ENCODE results near the gene GPR37.

GPR37 gene, protein sequence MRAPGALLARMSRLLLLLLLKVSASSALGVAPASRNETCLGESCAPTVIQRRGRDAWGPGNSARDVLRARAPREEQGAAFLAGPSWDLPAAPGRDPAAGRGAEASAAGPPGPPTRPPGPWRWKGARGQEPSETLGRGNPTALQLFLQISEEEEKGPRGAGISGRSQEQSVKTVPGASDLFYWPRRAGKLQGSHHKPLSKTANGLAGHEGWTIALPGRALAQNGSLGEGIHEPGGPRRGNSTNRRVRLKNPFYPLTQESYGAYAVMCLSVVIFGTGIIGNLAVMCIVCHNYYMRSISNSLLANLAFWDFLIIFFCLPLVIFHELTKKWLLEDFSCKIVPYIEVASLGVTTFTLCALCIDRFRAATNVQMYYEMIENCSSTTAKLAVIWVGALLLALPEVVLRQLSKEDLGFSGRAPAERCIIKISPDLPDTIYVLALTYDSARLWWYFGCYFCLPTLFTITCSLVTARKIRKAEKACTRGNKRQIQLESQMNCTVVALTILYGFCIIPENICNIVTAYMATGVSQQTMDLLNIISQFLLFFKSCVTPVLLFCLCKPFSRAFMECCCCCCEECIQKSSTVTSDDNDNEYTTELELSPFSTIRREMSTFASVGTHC

DNA sequence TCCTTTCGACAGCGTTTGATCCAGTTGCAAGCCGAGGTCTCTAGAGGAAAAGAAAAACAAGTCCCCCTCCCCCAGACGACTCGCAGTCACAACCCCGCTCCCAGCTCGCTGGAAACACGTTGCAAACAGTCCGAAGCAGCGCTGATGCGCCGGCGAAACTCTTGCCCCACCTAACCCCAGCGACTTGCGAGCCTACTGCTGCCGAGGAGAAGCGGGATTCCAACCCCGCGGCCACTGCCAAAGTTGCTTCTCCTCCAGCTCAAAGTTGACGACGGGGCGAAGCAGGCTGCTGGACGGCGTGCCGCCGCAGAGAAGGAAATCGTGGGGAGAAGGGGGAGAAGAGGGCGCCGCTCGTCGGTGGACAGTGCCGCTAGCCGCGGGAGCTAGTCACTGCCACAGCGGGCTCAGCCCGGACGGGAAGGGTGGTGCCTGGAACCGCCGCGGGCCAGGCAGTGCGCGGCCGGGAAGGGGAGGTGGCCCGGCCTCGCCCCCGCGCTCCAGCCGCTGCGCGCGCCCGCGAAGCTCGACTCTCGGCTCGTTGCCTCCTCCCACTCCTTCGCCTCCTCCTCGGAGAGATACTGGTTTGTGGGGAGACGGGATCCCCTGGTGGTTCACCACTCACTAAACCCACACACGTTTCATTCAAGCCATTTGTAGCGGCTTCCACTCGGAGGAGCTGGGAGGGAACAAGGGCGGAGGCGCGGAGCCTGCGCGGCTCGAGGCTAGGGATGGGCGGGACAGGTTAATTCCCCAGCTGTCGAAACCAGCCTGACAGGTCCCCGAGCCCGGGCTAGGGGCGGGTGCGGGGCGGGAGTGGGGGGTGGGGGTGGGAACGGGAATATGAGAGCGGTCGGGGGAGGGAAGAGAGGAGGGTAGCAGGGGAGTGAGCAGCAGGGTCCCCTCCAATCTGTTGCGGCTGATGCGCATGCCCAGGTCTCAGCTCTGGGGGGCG lies at the start of gene GPR37:
TSS of gene GPR37 (minus strand) at position 392 of the 952 bp plus-strand sequence. CDS start 816 bp downstream, outside the sequence.
- H3K36me3 Mint-ChIP-seq (ENCODE audit: low read depth), result no peaks in the 10 kb centered on the region
- peaks cover 11% of the 10 kb centered on the region for H3K4me1 Mint-ChIP-seq (ENCODE audit: low read depth)
- H3K27ac Mint-ChIP-seq, result no peak within 1 kb of the TSS
- no peaks in the 10 kb centered on the region for H3K9me3 Mint-ChIP-seq
- peak within 1 kb of the TSS; percentile 85 for H3K4me3 Mint-ChIP-seq
- peaks cover 61% of the 10 kb centered on the region for H3K27me3 Mint-ChIP-seq (ENCODE audit: low read depth)

DNA sequence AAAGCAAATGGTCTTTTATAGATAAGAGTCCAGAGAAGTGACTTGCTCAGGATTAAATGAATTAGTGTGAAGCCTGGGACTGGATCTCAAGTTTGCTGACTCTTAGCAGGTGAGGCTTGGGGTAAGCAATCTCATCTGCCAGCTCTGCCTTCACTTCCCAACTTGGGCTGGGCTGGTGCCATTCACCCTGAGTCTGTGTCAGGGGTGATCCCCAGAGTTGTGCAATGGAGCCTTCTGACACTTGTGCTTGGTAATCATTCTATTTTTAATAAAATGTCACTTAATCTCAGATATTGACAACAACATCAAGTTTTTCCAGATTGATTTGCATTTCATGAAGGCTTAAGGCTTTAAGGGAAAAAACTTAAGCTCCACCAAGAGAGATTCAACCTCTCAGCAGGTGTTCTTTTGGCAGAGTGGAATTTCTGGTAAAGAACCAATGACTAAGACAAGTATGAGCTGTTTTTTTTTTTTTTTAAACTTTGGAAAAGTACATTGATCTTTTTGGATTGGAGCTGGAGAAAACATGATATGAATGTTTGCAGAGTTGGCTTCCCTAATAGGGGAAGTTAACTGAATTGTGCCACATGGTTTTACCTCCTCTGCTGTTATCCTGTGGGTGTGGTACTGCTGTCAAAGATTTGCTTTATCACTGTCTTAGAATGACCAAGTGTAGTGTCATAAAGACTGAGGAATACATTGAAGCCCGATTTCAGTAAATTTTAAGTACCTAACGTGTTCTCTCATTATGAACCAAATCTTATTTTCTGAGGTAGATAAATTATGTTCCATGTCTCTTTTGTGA lies 48.6 kb upstream of the GPR37 start:
- Mint-ChIP-seq H3K36me3 (ENCODE audit: low read depth) (no peaks in the 10 kb centered on the region), H3K4me1 (ENCODE audit: low read depth) (no peaks in the 10 kb centered on the region), H3K9me3 (no peaks in the 10 kb centered on the region), H3K4me3 (no peak overlapping the region), H3K27ac (no peak overlapping the region), H3K27me3 (ENCODE audit: low read depth) (peaks cover 17% of the 10 kb centered on the region)

DNA sequence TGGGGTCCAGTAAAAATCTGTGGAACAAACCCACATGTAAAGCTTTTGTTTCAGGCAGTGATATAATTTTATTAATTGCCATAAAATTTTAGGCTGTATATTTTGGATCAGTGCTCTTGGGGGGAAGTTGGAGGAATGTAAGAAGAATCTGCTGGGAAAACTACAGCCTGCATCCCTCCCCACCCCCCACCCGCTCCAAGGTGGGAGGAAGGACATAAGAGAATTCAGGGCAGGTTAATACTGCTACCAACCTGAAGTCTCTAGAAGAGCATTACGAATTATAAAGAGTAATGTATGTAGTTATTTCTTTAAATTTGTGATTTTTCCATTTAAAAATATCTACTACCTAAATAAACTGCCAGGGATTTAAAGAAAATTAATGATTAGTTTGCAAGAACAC lies 47.2 kb upstream of the GPR37 start:
- Mint-ChIP-seq H3K4me1 (ENCODE audit: low read depth) (no peaks in the 10 kb centered on the region), H3K27me3 (ENCODE audit: low read depth) (peaks cover 17% of the 10 kb centered on the region), H3K27ac (no peak overlapping the region), H3K9me3 (no peaks in the 10 kb centered on the region), H3K36me3 (ENCODE audit: low read depth) (no peaks in the 10 kb centered on the region), H3K4me3 (no peak overlapping the region)

DNA sequence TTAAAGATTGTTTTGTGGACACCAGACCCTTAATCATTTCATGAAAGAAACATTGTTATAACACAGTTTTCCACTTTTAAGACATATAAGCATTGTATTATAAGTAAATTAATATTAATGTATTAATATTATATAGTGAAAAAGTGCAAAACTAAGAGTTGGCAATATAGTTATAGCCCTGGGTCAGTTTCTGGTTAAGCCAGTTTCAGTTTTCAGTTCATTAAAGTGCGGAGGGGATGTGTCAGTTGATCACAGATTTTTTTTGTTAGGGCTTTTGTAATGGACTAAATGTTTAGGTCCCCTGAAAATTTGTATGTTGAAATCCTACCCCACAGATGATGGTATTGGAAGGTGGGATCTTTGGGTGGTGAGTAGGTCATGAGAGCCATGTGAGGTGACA lies 45.7 kb upstream of the GPR37 start:
- H3K27me3 Mint-ChIP-seq (ENCODE audit: low read depth), result peaks cover 17% of the 10 kb centered on the region
- H3K27ac Mint-ChIP-seq, result no peak overlapping the region
- no peak overlapping the region for H3K4me3 Mint-ChIP-seq
- no peaks in the 10 kb centered on the region for H3K36me3 Mint-ChIP-seq (ENCODE audit: low read depth)
- no peaks in the 10 kb centered on the region for H3K9me3 Mint-ChIP-seq
- no peaks in the 10 kb centered on the region for H3K4me1 Mint-ChIP-seq (ENCODE audit: low read depth)

DNA sequence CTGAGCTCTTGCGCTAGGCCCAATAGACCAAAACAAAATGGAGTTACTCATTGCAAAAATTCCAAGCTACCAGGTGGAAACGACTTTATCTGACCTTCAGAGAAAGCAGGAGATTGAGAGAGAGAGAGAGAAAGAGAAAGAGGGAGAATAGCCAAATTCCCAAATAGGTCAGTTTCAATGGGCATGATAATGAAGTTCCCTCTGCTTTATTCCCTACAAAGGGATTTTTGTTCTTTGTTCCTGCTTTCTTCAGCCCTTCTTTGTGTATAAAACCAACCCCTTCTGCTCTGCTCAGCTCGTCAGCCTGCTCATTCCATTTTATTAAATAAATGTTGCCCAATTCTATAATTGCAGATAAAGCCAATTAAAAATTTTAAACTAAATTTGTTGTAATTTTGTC lies 45.0 kb upstream of the GPR37 start:
- Mint-ChIP-seq H3K27me3 (ENCODE audit: low read depth) (peaks cover 17% of the 10 kb centered on the region), H3K9me3 (no peaks in the 10 kb centered on the region), H3K4me3 (no peak overlapping the region), H3K27ac (no peak overlapping the region), H3K4me1 (ENCODE audit: low read depth) (no peaks in the 10 kb centered on the region), H3K36me3 (ENCODE audit: low read depth) (no peaks in the 10 kb centered on the region)

DNA sequence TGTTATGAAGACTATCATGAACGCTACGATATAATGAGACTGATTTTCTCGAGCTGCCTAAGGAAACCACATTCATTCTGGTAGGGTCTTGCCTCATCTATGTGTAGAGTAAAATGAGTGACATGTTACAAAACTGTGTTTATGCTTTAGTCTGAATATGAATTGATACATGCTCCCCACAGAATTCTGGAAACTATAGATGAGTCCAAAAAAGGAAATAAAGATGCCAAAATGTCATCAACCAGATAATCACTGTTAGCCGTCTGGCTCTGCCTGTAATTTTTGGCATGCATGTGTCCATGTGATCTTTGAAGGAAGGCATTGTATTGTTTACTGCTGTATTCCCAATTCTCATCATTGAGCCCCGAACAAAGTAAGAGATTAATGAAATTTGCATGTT lies 42.6 kb upstream of the GPR37 start:
- H3K27ac Mint-ChIP-seq, result no peak overlapping the region

DNA sequence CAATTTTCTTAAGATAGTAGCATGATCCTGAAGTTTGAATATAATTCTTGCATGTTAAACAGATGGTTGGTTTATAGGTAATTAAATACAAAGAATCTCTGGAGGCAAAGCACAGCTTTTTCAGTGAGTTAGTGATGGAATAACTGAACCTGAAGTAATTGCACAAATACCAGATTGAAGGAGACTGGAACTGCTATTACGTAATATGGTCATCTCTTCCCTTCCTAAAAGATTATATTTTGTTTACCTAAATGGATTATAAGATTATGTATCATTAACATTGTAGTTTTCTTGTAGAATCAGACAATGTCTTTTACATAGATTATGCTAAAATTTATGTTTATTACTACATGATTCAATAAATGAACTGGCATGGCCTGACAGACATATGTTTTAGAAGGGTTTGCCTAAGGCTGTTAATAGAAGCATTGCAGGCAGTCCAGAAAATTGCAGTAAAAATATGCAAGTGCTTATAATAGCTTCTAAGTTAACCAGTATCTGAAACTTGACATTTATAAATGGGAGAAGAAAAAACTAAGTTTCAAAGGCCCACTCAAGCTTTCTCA lies 35.8 kb upstream of the GPR37 start:
- no peak overlapping the region for H3K27ac Mint-ChIP-seq
- H3K36me3 Mint-ChIP-seq (ENCODE audit: low read depth), result no peaks in the 10 kb centered on the region
- H3K9me3 Mint-ChIP-seq, result peaks cover 2% of the 10 kb centered on the region
- peaks cover 7% of the 10 kb centered on the region for H3K27me3 Mint-ChIP-seq (ENCODE audit: low read depth)
- no peak overlapping the region for H3K4me3 Mint-ChIP-seq
- H3K4me1 Mint-ChIP-seq (ENCODE audit: low read depth), result peaks cover 1% of the 10 kb centered on the region

More for the DNA sequence above, 42.6 kb upstream of the GPR37 start:
- H3K27me3 Mint-ChIP-seq (ENCODE audit: low read depth), result peaks cover 14% of the 10 kb centered on the region
- H3K9me3 Mint-ChIP-seq, result no peaks in the 10 kb centered on the region
- H3K4me3 Mint-ChIP-seq, result no peak overlapping the region
- H3K4me1 Mint-ChIP-seq (ENCODE audit: low read depth), result no peaks in the 10 kb centered on the region
- H3K36me3 Mint-ChIP-seq (ENCODE audit: low read depth), result no peaks in the 10 kb centered on the region

DNA sequence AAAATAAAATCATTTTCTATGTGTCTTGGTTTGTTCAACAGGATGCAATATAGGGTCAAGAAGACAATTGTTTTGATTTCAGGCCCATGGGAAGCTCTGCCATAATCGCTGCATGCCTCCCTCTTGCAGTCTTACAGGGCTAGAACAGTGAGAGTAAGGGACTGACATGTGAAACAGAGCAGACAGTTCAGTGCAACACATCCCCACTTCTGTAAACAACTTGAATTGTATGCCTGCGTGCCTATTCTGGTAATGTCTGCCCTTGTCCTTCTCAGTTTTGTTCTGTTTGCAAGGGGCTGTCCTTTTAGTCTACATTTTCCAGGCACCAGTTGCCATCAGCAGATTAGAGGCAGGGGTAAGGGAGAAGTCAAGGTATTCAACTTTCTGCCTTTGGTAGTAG lies 34.8 kb upstream of the GPR37 start:
- peaks cover 7% of the 10 kb centered on the region for H3K9me3 Mint-ChIP-seq
- H3K4me3 Mint-ChIP-seq, result no peak overlapping the region
- no peak overlapping the region for H3K27ac Mint-ChIP-seq
- H3K27me3 Mint-ChIP-seq (ENCODE audit: low read depth), result peaks cover 7% of the 10 kb centered on the region
- no peaks in the 10 kb centered on the region for H3K36me3 Mint-ChIP-seq (ENCODE audit: low read depth)
- H3K4me1 Mint-ChIP-seq (ENCODE audit: low read depth), result peaks cover 1% of the 10 kb centered on the region

DNA sequence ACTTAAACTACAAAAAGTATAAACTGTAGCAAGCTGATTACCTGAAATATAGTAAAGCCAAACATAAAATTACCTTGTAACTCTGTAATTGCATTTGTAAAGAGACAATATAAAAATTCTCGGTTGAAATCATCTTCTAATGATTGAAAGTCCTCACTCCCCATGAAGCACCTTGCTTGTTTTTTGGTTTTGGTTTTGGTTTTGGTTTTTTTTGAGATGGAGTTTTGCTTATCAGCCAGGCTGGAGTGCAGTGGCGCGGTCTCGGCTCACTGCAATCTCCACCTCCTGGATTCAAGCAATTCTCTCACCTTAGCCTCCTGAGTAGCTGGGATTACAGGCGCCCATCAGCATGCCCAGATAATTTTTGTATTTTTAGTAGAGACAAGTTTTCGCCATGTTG lies 33.9 kb upstream of the GPR37 start:
- Mint-ChIP-seq H3K27ac (no peak overlapping the region), H3K27me3 (ENCODE audit: low read depth) (peaks cover 7% of the 10 kb centered on the region), H3K9me3 (peaks cover 7% of the 10 kb centered on the region), H3K36me3 (ENCODE audit: low read depth) (no peaks in the 10 kb centered on the region), H3K4me1 (ENCODE audit: low read depth) (peaks cover 1% of the 10 kb centered on the region), H3K4me3 (no peak overlapping the region)

DNA sequence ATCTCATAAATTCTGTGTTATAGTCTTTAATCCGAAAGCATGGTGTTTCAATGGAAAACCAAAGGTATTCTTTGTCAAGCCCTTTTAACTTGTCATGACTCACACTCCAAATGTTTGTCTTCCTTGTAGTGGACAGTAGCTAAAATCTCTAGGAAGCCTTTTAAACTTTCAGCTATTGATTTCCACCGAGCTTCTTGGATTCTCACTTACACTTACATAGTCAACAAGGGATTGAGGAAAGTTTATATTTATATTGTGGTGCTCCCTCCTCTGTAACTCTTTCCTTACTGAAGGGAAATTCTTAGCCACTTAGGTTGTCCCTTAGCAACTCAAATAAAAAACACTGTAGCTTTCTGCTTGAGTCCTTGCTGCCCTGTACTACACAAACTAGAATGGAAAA lies 31.2 kb upstream of the GPR37 start:
- Mint-ChIP-seq H3K27ac (no peak overlapping the region), H3K36me3 (ENCODE audit: low read depth) (no peaks in the 10 kb centered on the region), H3K4me1 (ENCODE audit: low read depth) (peaks cover 1% of the 10 kb centered on the region), H3K27me3 (ENCODE audit: low read depth) (peaks cover 17% of the 10 kb centered on the region), H3K4me3 (no peak overlapping the region), H3K9me3 (peaks cover 7% of the 10 kb centered on the region)

DNA sequence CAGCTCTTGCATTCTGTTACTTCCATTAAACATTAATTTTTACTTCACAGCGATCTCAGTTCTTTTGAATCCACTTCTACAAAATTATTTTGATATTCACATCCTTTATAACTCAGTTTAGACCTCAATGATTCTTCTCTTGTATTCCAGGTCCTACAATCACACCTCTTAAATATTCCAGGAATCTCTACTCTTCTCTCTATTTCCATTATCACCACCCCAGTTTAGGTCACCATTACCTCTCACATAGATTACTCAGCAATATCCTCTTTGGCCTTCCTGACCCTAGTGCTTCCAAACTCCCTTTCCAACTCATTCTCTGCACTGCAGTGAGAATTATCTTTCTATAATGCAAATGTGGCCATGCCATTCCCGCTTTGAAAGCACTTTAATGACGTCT lies 27.1 kb upstream of the GPR37 start:
- H3K4me1 Mint-ChIP-seq (ENCODE audit: low read depth), result no peaks in the 10 kb centered on the region
- H3K36me3 Mint-ChIP-seq (ENCODE audit: low read depth), result no peaks in the 10 kb centered on the region
- no peak overlapping the region for H3K27ac Mint-ChIP-seq
- H3K9me3 Mint-ChIP-seq, result peaks cover 7% of the 10 kb centered on the region
- H3K4me3 Mint-ChIP-seq, result no peak overlapping the region
- peaks cover 22% of the 10 kb centered on the region for H3K27me3 Mint-ChIP-seq (ENCODE audit: low read depth)

DNA sequence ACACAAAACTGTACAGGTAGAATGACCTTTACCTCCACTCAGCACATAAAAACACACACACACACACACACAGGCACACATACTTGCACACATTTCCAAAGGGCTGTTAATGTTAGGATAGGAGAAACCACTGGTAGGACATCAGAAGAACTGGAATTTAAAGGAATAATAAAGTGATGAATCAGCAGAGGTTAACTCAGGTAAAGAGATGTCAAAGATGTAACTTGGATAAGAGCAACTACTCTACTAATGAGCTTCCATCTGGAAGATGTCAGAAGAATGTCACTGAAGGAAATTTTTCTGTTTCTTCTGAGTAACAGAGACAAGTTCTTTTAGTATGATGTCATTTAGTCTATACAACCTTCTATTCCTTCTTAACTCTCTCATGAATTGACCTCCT lies 26.4 kb upstream of the GPR37 start:
- Mint-ChIP-seq H3K27ac (no peak overlapping the region), H3K36me3 (ENCODE audit: low read depth) (no peaks in the 10 kb centered on the region), H3K9me3 (peaks cover 7% of the 10 kb centered on the region), H3K4me1 (ENCODE audit: low read depth) (no peaks in the 10 kb centered on the region), H3K27me3 (ENCODE audit: low read depth) (peaks cover 18% of the 10 kb centered on the region), H3K4me3 (no peak overlapping the region)

DNA sequence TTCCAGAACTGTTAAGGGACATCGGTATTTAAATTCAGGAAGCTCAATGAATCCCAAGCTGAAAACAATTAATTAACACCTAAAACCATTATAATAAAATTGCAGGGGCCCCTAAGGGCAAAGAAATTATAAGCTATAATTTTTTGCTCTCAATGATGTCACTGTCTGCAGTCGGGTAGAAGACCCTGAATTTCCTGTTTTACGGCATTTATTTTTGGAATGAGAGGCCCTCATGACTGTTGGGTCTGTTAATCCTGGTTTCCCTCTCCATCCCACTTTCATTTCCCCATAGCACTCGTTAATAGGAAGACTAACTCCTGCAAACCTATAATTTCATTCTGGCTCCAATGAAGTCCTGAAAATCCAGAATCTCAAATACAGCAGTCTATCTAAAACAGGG lies 25.8 kb upstream of the GPR37 start:
- Mint-ChIP-seq H3K4me1 (ENCODE audit: low read depth) (no peaks in the 10 kb centered on the region), H3K36me3 (ENCODE audit: low read depth) (no peaks in the 10 kb centered on the region), H3K27me3 (ENCODE audit: low read depth) (peaks cover 18% of the 10 kb centered on the region), H3K4me3 (no peak overlapping the region), H3K9me3 (peaks cover 5% of the 10 kb centered on the region), H3K27ac (no peak overlapping the region)

DNA sequence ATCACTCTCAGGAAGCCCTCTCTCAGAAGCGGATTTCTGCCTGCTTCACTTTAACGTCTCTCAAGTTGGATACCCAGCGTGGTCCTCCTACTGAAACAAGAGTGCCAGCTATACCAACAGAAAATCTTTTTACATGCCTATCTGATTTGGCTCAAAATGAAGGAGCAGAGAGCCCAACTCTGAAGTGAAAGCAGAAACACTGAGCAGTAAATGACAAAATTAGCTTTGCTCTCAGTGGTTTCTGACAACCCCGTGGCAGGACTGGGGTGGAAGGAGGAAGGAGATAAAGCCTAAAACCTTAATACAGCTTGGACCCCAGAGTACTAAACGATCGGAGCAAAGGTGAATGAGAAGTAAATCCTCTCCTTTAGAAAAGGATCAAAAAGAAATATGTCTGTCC lies 25.1 kb upstream of the GPR37 start:
- Mint-ChIP-seq H3K27ac (no peak overlapping the region), H3K9me3 (no peaks in the 10 kb centered on the region), H3K4me1 (ENCODE audit: low read depth) (no peaks in the 10 kb centered on the region), H3K4me3 (no peak overlapping the region), H3K36me3 (ENCODE audit: low read depth) (no peaks in the 10 kb centered on the region), H3K27me3 (ENCODE audit: low read depth) (peaks cover 18% of the 10 kb centered on the region)

Measured in T-helper 1 cell treated with Interleukin-12 subunit alpha and Interleukin-12 subunit beta and Interleukin-4 antibody, amounts not matched to agents 30 μg/mL and 1 μg/mL, for 36 hours (primary cell).